SH-SY5Y (cell line): ENCODE measurements around the gene SYTL1.

Experiments
- GATA2 ChIP-seq: IDR thresholded peaks from 2 replicates; pipeline ENCODE4 v1.6.1; 2011; ENCODE audit warnings: mild to moderate bottlenecking, low read depth, low read length
- GATA3 ChIP-seq: IDR thresholded peaks from 2 replicates; pipeline ENCODE4 v1.6.1; 2011; ENCODE audit warnings: low read depth, mild to moderate bottlenecking, low read length, moderate library complexity

GRCh38 chr1:27346357-27346756, 4.5 kb downstream of the SYTL1 start:
- TF ChIP-seq GATA2 (no peak), GATA3 (no peak)
